ENCODE results near the gene IL4. TPM values are rescaled to one million over a fixed set of nuclear protein-coding genes. Genes with fewer than 3 reads are reported as not detected.
"Not testable (repeated sequence)": the region's sequence is repeated elsewhere in the genome, so short reads cannot be mapped to it uniquely, and the experiment has no call there.

IL4 gene
- polyA plus RNA-seq, 1 donor from 2014 or later = not detected

DNA sequence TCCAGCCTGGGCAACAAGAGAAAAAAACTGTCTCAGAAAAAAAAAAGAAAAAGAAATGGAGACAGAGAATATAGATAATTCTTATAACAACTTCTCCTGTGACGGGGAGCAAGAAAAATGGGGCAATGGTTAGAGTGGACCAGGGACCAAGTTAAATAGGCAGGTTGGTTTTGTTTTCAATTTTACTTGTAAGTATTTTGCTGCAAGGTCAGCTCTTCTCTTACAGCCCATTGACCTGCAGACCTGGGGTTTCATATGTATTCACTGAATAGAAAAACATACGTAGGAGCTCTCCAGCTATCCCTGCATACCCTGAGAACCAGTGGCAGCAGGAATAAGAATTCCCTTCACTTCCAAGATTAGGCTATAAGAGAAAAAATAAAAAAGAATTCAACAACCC lies 45.0 kb upstream of the IL4 start:
- Histone ChIP-seq H3K4me2 (ENCODE audit: low read length) (no peak overlapping the region), H3K36me3 (ENCODE audit: insufficient read depth, low read length) (no peaks in the 10 kb centered on the region), H3K9me3 (ENCODE audit: low read length) (no peaks in the 10 kb centered on the region), H3F3A (ENCODE audit: insufficient read depth, low read length, poor library complexity, severe bottlenecking) (no peaks in the 10 kb centered on the region), H3K79me2 (replicated peaks; ENCODE audit: insufficient read depth, low read length) (no peaks in the 10 kb centered on the region), H3K4me3 (ENCODE audit: low read length) (no peak overlapping the region), H3K9ac (ENCODE audit: low read length) (no peak overlapping the region), H4K20me1 (ENCODE audit: insufficient read depth) (no peaks in the 10 kb centered on the region), H2AFZ (ENCODE audit: low read depth, low read length) (no peak overlapping the region), H3K27me3 (ENCODE audit: insufficient read depth, low read depth, low read length) (no peaks in the 10 kb centered on the region), H3K9me2 (ENCODE audit: insufficient read depth, low read length) (no peaks in the 10 kb centered on the region), H3K27ac (ENCODE audit: low read length) (no peak overlapping the region)
- no peak for TF ChIP-seq EZH2 (IDR thresholded peaks at IDR 0.05; ENCODE audit: borderline replicate concordance, insufficient read depth, low read length, poor library complexity, severe bottlenecking)
- TF ChIP-seq POLR2AphosphoS5 (IDR thresholded peaks at IDR 0.05) = no peak
- TF ChIP-seq MXI1 (conservative IDR thresholded peaks at IDR 0.05; ENCODE audit: poor library complexity, severe bottlenecking) = no peak
- TF ChIP-seq TAF1 (IDR thresholded peaks at IDR 0.05; ENCODE audit: low read depth) = no peak
- TF ChIP-seq, protein P1, sequence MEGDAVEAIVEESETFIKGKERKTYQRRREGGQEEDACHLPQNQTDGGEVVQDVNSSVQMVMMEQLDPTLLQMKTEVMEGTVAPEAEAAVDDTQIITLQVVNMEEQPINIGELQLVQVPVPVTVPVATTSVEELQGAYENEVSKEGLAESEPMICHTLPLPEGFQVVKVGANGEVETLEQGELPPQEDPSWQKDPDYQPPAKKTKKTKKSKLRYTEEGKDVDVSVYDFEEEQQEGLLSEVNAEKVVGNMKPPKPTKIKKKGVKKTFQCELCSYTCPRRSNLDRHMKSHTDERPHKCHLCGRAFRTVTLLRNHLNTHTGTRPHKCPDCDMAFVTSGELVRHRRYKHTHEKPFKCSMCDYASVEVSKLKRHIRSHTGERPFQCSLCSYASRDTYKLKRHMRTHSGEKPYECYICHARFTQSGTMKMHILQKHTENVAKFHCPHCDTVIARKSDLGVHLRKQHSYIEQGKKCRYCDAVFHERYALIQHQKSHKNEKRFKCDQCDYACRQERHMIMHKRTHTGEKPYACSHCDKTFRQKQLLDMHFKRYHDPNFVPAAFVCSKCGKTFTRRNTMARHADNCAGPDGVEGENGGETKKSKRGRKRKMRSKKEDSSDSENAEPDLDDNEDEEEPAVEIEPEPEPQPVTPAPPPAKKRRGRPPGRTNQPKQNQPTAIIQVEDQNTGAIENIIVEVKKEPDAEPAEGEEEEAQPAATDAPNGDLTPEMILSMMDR (IDR thresholded peaks at IDR 0.05; ENCODE audit: poor library complexity, severe bottlenecking) = no peak
- TF ChIP-seq SMC3 (conservative IDR thresholded peaks at IDR 0.05; ENCODE audit: poor library complexity) = no peak
- no peak for TF ChIP-seq EP300 (conservative IDR thresholded peaks at IDR 0.05; ENCODE audit: poor library complexity, severe bottlenecking)

DNA sequence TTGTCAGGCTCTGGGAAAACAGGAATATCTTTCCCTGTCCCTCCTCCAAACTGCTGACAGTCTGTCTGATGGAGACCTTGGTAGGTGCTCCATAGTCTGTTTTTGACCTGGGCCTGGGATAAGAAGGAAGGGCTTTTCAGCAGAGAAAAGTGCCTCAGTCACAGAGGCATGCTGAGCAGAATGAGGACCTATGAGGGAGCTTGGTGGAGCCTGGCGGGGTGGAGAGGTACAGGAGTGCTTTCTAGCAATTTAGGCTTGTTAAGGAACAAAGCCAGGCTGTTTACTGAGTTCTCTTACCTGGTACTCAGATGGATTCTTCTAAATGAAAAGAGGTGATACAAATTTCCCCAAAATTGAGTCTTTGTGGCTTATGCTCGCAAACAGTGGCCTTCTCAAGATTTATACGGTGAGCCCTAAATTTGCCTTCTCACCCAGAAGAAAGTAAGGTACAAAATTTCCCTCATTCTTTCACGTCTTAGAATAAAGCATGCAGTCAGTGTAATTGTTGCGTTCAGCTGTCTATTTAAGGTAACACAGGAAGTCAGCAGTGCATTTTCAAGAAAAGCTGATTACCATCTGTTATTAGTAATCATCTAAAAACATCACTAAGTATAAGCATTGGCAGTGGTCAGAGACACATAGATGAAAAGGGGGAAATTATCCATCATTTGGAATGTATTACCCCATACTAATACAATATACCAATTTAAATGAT lies 44.4 kb upstream of the IL4 start:
- Histone ChIP-seq H3K9me2 (ENCODE audit: insufficient read depth, low read length) (no peaks in the 10 kb centered on the region), H2AFZ (ENCODE audit: low read depth, low read length) (no peak overlapping the region), H3K27me3 (ENCODE audit: insufficient read depth, low read depth, low read length) (no peaks in the 10 kb centered on the region), H3F3A (ENCODE audit: insufficient read depth, low read length, poor library complexity, severe bottlenecking) (no peaks in the 10 kb centered on the region), H3K79me2 (replicated peaks; ENCODE audit: insufficient read depth, low read length) (no peaks in the 10 kb centered on the region), H3K27ac (ENCODE audit: low read length) (no peak overlapping the region), H3K4me3 (ENCODE audit: low read length) (no peak overlapping the region), H3K9ac (ENCODE audit: low read length) (no peak overlapping the region), H3K36me3 (ENCODE audit: insufficient read depth, low read length) (no peaks in the 10 kb centered on the region), H3K4me2 (ENCODE audit: low read length) (no peak overlapping the region), H3K9me3 (ENCODE audit: low read length) (no peaks in the 10 kb centered on the region), H4K20me1 (ENCODE audit: insufficient read depth) (no peaks in the 10 kb centered on the region)
- TF ChIP-seq, protein P2, sequence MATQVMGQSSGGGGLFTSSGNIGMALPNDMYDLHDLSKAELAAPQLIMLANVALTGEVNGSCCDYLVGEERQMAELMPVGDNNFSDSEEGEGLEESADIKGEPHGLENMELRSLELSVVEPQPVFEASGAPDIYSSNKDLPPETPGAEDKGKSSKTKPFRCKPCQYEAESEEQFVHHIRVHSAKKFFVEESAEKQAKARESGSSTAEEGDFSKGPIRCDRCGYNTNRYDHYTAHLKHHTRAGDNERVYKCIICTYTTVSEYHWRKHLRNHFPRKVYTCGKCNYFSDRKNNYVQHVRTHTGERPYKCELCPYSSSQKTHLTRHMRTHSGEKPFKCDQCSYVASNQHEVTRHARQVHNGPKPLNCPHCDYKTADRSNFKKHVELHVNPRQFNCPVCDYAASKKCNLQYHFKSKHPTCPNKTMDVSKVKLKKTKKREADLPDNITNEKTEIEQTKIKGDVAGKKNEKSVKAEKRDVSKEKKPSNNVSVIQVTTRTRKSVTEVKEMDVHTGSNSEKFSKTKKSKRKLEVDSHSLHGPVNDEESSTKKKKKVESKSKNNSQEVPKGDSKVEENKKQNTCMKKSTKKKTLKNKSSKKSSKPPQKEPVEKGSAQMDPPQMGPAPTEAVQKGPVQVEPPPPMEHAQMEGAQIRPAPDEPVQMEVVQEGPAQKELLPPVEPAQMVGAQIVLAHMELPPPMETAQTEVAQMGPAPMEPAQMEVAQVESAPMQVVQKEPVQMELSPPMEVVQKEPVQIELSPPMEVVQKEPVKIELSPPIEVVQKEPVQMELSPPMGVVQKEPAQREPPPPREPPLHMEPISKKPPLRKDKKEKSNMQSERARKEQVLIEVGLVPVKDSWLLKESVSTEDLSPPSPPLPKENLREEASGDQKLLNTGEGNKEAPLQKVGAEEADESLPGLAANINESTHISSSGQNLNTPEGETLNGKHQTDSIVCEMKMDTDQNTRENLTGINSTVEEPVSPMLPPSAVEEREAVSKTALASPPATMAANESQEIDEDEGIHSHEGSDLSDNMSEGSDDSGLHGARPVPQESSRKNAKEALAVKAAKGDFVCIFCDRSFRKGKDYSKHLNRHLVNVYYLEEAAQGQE (IDR thresholded peaks at IDR 0.05; ENCODE audit: borderline replicate concordance) = no peak
- TF ChIP-seq RAD21 (conservative IDR thresholded peaks at IDR 0.05) = no peak
- TF ChIP-seq EP300 (conservative IDR thresholded peaks at IDR 0.05; ENCODE audit: poor library complexity, severe bottlenecking) = no peak
- TF ChIP-seq EZH2 (IDR thresholded peaks at IDR 0.05; ENCODE audit: borderline replicate concordance, insufficient read depth, low read length, poor library complexity, severe bottlenecking) = no peak
- TF ChIP-seq, protein P1 (IDR thresholded peaks at IDR 0.05; ENCODE audit: poor library complexity, severe bottlenecking) = no peak
- no peak for TF ChIP-seq POLR2AphosphoS5 (IDR thresholded peaks at IDR 0.05)
- TF ChIP-seq SMC3 (conservative IDR thresholded peaks at IDR 0.05; ENCODE audit: poor library complexity) = no peak
- TF ChIP-seq MXI1 (conservative IDR thresholded peaks at IDR 0.05; ENCODE audit: poor library complexity, severe bottlenecking) = no peak
- no peak for TF ChIP-seq TAF1 (IDR thresholded peaks at IDR 0.05; ENCODE audit: low read depth)

DNA sequence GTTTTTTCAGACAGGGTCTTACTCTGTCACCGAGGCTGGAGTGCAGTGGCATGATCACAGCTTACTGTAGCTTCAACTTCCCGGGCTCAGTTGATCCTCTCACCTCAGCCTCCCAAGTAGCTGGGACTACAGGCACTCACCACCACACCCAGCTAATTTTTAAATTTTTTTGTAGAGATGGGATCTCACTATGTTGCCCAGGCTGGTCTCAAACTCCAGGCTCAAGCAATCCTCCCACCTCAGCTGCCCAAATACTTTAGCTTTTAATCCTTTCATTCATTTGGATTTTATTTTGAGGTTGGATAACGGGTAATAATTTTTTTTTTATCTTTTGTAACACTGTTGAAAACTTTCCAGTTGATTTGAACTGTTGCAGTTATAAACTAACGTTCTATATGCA lies 40.2 kb upstream of the IL4 start:
- H3K27ac ChIP-seq (ENCODE audit: low read length); H3K27me3 ChIP-seq (ENCODE audit: insufficient read depth, low read depth, low read length); H2AFZ ChIP-seq (ENCODE audit: low read depth, low read length); H3K9me2 ChIP-seq (ENCODE audit: insufficient read depth, low read length); H3K9ac ChIP-seq (ENCODE audit: low read length); H3F3A ChIP-seq (ENCODE audit: insufficient read depth, low read length, poor library complexity, severe bottlenecking); H4K20me1 ChIP-seq (ENCODE audit: insufficient read depth); H3K36me3 ChIP-seq (ENCODE audit: insufficient read depth, low read length); H3K9me3 ChIP-seq (ENCODE audit: low read length); H3K79me2 ChIP-seq (replicated peaks; ENCODE audit: insufficient read depth, low read length); H3K4me3 ChIP-seq (ENCODE audit: low read length); H3K4me2 ChIP-seq (ENCODE audit: low read length): not testable (repeated sequence)
